HepG2 (cell line): ENCODE measurements around the gene ABCC8.

Experiments used
- POLR2AphosphoS5 ChIP-seq: IDR thresholded peaks from 2 replicates; pipeline ENCODE4 v1.6.1; 2012; ENCODE audit warnings: low read depth, low read length
- ZNF207 ChIP-seq: fragments of 450-650 bp; IDR thresholded peaks from 2 replicates; pipeline ENCODE4 v1.6.1; 2016; ENCODE audit warnings: antibody characterized with exemption, borderline replicate concordance

DNA sequence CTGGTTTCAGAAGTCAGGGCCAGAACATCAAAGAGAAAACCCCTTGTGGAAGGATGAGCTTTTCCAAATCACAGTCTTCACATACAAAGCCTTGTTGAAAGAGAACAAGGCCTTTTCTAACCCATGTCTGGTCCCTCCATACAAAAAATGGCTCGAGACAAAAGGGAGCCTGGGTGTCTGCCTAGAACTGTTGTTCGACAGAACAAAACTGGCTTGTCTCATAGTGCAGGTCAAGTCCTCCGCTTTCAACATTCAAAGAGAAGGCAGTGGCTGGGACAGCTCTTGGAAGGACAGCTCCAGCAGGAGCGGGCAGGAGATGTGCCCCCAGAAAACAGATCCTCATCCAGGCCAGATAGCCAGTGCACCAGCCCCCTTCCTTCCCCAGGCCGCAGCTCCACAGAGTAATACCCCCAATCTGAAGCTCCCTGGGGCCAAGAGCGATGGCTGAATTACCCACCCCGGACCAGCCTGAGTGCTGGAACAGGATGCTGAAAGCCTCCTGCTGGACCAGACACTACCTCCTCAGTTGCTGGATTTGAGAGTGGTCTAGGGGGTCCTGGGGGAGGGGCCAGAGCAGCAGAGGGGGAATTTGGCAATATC is 40.0 kb upstream of the ABCC8 start:
- TF ChIP-seq ZNF207 = no peak
- TF ChIP-seq POLR2AphosphoS5 = no peak
